HepG2 (cell line): ENCODE measurements around the gene SDHAF3. TPM values are rescaled to one million over a fixed set of nuclear protein-coding genes. Genes with fewer than 3 reads are reported as not detected.
A peak's percentile ranks its signal among the peaks of the same experiment; 100 is the strongest.

ENCODE experiments used
- AHR ChIP-seq: IDR thresholded peaks from 2 replicates; pipeline ENCODE4 v1.6.1; 2018; ENCODE audit warnings: missing genetic modification reagents, missing compliant biosample characterization
- ARID2 ChIP-seq: sonication (generic); formaldehyde crosslinking; IDR thresholded peaks from 2 replicates; pipeline ENCODE4 v1.8.1; 2022; ENCODE audit warnings: mild to moderate bottlenecking, missing genetic modification reagents, borderline replicate concordance
- BRCA1 ChIP-seq: sonication (generic); formaldehyde crosslinking; IDR thresholded peaks from 2 replicates; pipeline ENCODE4 v1.4.0; 2020; ENCODE audit warnings: missing genetic modification reagents
- CHD4 ChIP-seq: fragments of 200-600 bp; sonication (generic); IDR thresholded peaks from 2 replicates; pipeline ENCODE4 v1.7.0; 2017; ENCODE audit warnings: mild to moderate bottlenecking, low read length, borderline replicate concordance
- EP300 ChIP-seq, 3 experiments: sonication (generic) in 1 of 3; formaldehyde crosslinking in 1 of 3; IDR thresholded peaks; 2 replicates each; pipeline versions ENCODE4 v1.5.1 to v1.6.1; 2011 to 2020; ENCODE audit warnings: low read depth in 2 of 3, low read length in 2 of 3, borderline replicate concordance in 1 of 3, improper control_type of control experiment in 1 of 3, mild to moderate bottlenecking in 1 of 3, missing genetic modification reagents in 1 of 3, moderate library complexity in 1 of 3
- FOXA1 ChIP-seq, 2 experiments: fragments of 450-650 bp in 1 of 2; sonication (generic) in 1 of 2; formaldehyde crosslinking in 1 of 2; IDR thresholded peaks; 2 replicates each; pipeline versions ENCODE4 v1.4.0 to v1.6.1; 2016 to 2020; ENCODE audit warnings: missing genetic modification reagents in 1 of 2
- MYPOP ChIP-seq: sonication (generic); formaldehyde crosslinking; IDR thresholded peaks from 2 replicates; pipeline ENCODE4 v1.8.1; 2023; ENCODE audit warnings: mild to moderate bottlenecking, moderate library complexity, missing genetic modification reagents
- NBN ChIP-seq: fragments of 450-650 bp; conservative IDR thresholded peaks from 2 replicates; pipeline ENCODE4 v1.6.1; 2017
- NFATC3 ChIP-seq: sonication (generic); formaldehyde crosslinking; IDR thresholded peaks from 2 replicates; pipeline ENCODE4 v1.5.1; 2020; ENCODE audit warnings: mild to moderate bottlenecking, missing genetic modification reagents
- NFE2L1 ChIP-seq: sonication (generic); formaldehyde crosslinking; IDR thresholded peaks from 2 replicates; pipeline ENCODE4 v1.4.0; 2020; ENCODE audit warnings: missing genetic modification reagents, mild to moderate bottlenecking, borderline replicate concordance
- NFKB2 ChIP-seq: sonication (generic); formaldehyde crosslinking; IDR thresholded peaks from 2 replicates; pipeline ENCODE4 v1.4.0; 2020; ENCODE audit warnings: missing genetic modification reagents, borderline replicate concordance
- NR1H2 ChIP-seq: sonication (generic); formaldehyde crosslinking; IDR thresholded peaks from 2 replicates; pipeline ENCODE4 v1.8.1; 2022; ENCODE audit warnings: low read depth, missing genetic modification reagents, borderline replicate concordance
- PCBP2 ChIP-seq: fragments of 200-400 bp; formaldehyde crosslinking; optimal IDR thresholded peaks from 2 replicates; pipeline ENCODE3; 2018; ENCODE audit warnings: low read length, low read depth; ENCODE audit not compliant: poor library complexity, severe bottlenecking
- SAP130 ChIP-seq: IDR thresholded peaks from 2 replicates; pipeline ENCODE4 v1.6.1; 2016; ENCODE audit warnings: low read depth
- SMAD1 ChIP-seq: sonication (generic); formaldehyde crosslinking; IDR thresholded peaks from 2 replicates; pipeline ENCODE4 v1.4.0; 2020; ENCODE audit warnings: missing genetic modification reagents, low read depth, mild to moderate bottlenecking, borderline replicate concordance
- TP53 ChIP-seq: sonication (generic); formaldehyde crosslinking; conservative IDR thresholded peaks from 2 replicates; pipeline ENCODE4 v1.4.0; 2020; ENCODE audit warnings: missing genetic modification reagents
- YEATS4 ChIP-seq: sonication (generic); formaldehyde crosslinking; IDR thresholded peaks from 2 replicates; pipeline ENCODE4 v1.4.0; 2020; ENCODE audit warnings: missing genetic modification reagents, borderline replicate concordance
- ZNF136 ChIP-seq: sonication (generic); formaldehyde crosslinking; IDR thresholded peaks from 2 replicates; pipeline ENCODE4 v1.8.1; 2022; ENCODE audit warnings: low read depth, mild to moderate bottlenecking, moderate library complexity, missing genetic modification reagents
- ZNF335 ChIP-seq: sonication (generic); formaldehyde crosslinking; IDR thresholded peaks from 2 replicates; pipeline ENCODE4 v1.4.0; 2020; ENCODE audit warnings: missing genetic modification reagents
- ZNF383 ChIP-seq: sonication (generic); formaldehyde crosslinking; IDR thresholded peaks from 2 replicates; pipeline ENCODE4 v1.4.0; 2020; ENCODE audit warnings: missing genetic modification reagents, mild to moderate bottlenecking, borderline replicate concordance
- ZNF574 ChIP-seq: sonication (generic); formaldehyde crosslinking; IDR thresholded peaks from 2 replicates; pipeline ENCODE4 v1.4.0; 2020; ENCODE audit warnings: missing genetic modification reagents
- ZSCAN21 ChIP-seq: sonication (generic); formaldehyde crosslinking; IDR thresholded peaks from 2 replicates; pipeline ENCODE4 v1.8.0; 2022; ENCODE audit warnings: mild to moderate bottlenecking, missing genetic modification reagents, moderate library complexity, borderline replicate concordance
- polyA plus RNA-seq, 8 experiments: library from polyadenylated mRNA; depleted of rRNA in 3 of 8; stranded (reverse) in 7 of 8; unstranded in 1 of 8; fragments of >200 nt; fragmentation: Illumina TruSeq in 4 of 8; extraction: Trizol in 4 of 8; gene quantifications; 2 replicates each; pipeline versions ENCODE4 v1.2.1 to v1.2.3, GENCODE V29; 2011 to 2016; ENCODE audit warnings: low read depth in 4 of 8, missing spikeins in 1 of 8, mixed read lengths in 1 of 8; ENCODE audit not compliant: insufficient read depth in 1 of 8
- total RNA-seq, 5 experiments: library from RNA; depleted of rRNA; stranded (reverse); fragments of >200 nt; fragmentation: Illumina TruSeq; extraction: Trizol; gene quantifications; 2 replicates each; pipeline ENCODE4 v1.2.3, GENCODE V29; 2016; ENCODE audit warnings: low read depth in 1 of 5
- TF ChIP-seq, protein P1 (sequence below): sonication (generic); formaldehyde crosslinking; IDR thresholded peaks from 2 replicates; pipeline ENCODE4 v1.4.0; 2020; ENCODE audit warnings: missing genetic modification reagents

The SDHAF3 gene
- total and polyA plus RNA-seq, 2 of the 13 experiments (the other 11 are each of a cell fraction or from before 2014, with no cell fraction given): 15.2 to 32.6 TPM

DNA sequence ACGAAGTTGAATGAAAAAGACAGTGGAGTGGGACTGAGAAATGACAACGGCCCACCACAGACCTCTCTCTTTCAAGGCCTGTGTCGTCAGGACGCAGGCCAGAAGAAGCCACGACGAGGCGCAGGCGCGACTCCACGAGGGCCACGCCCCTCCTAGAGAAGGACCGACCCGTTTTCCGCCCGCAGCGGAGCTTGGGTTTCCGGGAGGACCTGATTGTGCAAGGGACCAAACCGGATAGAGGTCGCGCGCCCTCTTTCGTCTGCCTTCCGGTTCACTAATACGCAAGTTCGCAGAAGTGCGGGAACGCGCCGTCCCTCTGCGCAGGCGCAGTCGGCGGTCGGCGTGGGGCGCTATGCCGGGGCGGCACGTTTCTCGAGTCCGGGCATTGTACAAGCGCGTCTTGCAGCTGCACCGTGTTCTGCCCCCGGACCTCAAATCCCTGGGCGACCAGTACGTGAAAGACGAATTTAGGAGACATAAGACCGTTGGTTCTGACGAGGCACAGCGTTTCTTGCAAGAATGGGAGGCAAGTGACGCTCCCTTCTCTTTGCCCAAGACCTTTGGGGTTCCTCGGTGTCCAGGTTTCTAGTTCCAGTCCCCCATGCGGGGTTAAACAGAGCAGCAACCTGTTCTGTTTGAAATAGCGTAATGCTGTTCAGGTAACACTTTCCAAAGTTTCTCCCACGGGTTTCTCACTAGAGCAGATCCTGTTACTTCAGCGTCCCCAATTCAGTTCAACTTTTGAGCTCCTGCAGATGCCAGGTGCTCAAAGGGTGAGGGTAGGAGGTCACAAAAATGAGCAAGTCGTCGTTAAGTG is at the start of gene SDHAF3 (continued):
- TF ChIP-seq ZNF574 (CRISPR knock-in tag) (peak; percentile 96), MYPOP (CRISPR knock-in tag) (peak; percentile 91), NFATC3 (CRISPR knock-in tag) (peak; percentile 82; the same call in 1 of the 2 replicates), ZNF383 (CRISPR knock-in tag) (no peak), ZNF136 (CRISPR knock-in tag) (0 out of 2 replicates have a peak, but pooled peaks have one; percentile 56), BRCA1 (CRISPR knock-in tag) (peak; percentile 51; the same call in 1 of the 2 replicates), NBN (no peak), ZNF335 (CRISPR knock-in tag) (peak; percentile 72; the same call in 1 of the 2 replicates), EP300 (IDR thresholded peaks at IDR 0.05; ENCODE audit: low read depth in 2 of 2, low read length in 2 of 2) (peak; percentile 38 to 51; a peak in 2 of 4 replicates), EP300 (CRISPR knock-in tag; IDR thresholded peaks at IDR 0.05; ENCODE audit: borderline replicate concordance) (peak; percentile 26; the same call in 1 of the 2 replicates), AHR (CRISPR knock-in tag) (peak; percentile 64; the same call in 1 of the 2 replicates), NFE2L1 (CRISPR knock-in tag) (peak; percentile 83; the same call in 1 of the 2 replicates), TP53 (no peak), FOXA1 (IDR thresholded peaks at IDR 0.05) (no peak), FOXA1 (CRISPR knock-in tag; IDR thresholded peaks at IDR 0.05) (no peak), ARID2 (CRISPR knock-in tag) (peak; percentile 93), PCBP2 (no peak), SMAD1 (CRISPR knock-in tag) (peak; percentile 98; the same call in 1 of the 2 replicates), NFKB2 (CRISPR knock-in tag) (peak; percentile 89; the same call in 1 of the 2 replicates), ZSCAN21 (peak; percentile 65; the same call in 1 of the 2 replicates), SAP130 (CRISPR knock-in tag) (peak; percentile 88), YEATS4 (peak; percentile 90), NR1H2 (CRISPR knock-in tag) (no peak), CHD4 (no peak)
- TF ChIP-seq, protein P1, sequence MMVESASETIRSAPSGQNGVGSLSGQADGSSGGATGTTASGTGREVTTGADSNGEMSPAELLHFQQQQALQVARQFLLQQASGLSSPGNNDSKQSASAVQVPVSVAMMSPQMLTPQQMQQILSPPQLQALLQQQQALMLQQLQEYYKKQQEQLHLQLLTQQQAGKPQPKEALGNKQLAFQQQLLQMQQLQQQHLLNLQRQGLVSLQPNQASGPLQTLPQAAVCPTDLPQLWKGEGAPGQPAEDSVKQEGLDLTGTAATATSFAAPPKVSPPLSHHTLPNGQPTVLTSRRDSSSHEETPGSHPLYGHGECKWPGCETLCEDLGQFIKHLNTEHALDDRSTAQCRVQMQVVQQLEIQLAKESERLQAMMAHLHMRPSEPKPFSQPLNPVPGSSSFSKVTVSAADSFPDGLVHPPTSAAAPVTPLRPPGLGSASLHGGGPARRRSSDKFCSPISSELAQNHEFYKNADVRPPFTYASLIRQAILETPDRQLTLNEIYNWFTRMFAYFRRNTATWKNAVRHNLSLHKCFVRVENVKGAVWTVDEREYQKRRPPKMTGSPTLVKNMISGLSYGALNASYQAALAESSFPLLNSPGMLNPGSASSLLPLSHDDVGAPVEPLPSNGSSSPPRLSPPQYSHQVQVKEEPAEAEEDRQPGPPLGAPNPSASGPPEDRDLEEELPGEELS (CRISPR knock-in tag): peak; percentile 70
